WI38 (cell line): ENCODE results near the gene TNFAIP8L3.

ENCODE experiments used
- H3K4me3 ChIP-seq: 2 replicates; pipeline ENCODE4 v1.5.1; 2011; ENCODE audit warnings: low read depth, mild to moderate bottlenecking, control low read depth, low read length
- TF ChIP-seq, protein P1 (sequence below): IDR thresholded peaks from 2 replicates; pipeline ENCODE4 v1.5.1; 2012; ENCODE audit warnings: low read depth, mild to moderate bottlenecking, control low read depth, low read length

TNFAIP8L3 gene

DNA sequence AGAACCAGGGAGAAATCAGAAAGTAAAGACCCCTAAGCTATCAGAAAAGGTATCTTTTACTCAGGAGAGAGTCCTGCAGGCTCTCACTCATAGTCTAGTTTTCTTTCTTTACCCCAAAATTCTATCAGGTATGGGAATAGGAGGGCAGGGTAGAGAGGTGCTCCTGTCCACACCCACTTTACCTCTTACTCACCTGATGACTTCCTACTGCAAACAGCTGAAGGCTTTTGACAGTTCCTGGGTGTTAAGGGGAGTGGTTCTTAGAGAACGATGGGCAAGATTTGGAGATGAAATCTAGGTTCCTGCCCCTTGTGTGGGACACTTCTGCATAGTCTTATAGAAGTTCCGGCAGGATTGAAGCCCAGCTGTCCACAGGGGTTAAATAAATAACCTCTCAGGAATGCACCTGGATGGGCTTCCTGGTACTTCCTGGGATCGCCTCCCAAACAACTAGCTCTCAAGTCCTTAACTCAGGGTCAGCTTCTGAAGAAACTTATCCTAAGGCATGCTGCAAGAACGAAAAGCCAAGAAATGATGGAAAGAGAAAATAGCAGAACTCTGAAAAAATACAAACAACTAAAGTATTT is 10.8 kb upstream of the TNFAIP8L3 start:
- H3K4me3 ChIP-seq = no peak overlapping the region
- TF ChIP-seq, protein P1, sequence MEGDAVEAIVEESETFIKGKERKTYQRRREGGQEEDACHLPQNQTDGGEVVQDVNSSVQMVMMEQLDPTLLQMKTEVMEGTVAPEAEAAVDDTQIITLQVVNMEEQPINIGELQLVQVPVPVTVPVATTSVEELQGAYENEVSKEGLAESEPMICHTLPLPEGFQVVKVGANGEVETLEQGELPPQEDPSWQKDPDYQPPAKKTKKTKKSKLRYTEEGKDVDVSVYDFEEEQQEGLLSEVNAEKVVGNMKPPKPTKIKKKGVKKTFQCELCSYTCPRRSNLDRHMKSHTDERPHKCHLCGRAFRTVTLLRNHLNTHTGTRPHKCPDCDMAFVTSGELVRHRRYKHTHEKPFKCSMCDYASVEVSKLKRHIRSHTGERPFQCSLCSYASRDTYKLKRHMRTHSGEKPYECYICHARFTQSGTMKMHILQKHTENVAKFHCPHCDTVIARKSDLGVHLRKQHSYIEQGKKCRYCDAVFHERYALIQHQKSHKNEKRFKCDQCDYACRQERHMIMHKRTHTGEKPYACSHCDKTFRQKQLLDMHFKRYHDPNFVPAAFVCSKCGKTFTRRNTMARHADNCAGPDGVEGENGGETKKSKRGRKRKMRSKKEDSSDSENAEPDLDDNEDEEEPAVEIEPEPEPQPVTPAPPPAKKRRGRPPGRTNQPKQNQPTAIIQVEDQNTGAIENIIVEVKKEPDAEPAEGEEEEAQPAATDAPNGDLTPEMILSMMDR = no peak

DNA sequence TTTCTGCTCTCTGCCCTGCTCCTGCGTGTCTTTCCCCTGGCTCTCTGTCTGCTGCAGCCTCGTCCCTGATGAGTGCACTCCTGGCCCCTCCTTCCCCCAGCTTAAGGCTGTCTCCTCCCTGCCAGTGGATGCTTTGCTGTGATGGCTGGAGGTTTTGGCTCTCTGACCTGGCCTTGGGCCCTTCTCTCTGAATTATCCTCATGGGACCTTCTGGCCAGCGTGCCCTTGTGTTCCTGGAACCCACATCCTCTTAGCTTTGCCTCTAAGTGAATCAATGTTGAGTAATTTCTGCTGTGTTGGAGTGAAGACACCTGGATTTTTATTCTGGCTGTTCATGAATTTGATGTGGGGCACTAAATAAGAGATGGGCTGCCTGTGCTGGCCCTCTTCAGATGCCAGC is 9.8 kb upstream of the TNFAIP8L3 start:
- TF ChIP-seq, protein P1 = no peak

DNA sequence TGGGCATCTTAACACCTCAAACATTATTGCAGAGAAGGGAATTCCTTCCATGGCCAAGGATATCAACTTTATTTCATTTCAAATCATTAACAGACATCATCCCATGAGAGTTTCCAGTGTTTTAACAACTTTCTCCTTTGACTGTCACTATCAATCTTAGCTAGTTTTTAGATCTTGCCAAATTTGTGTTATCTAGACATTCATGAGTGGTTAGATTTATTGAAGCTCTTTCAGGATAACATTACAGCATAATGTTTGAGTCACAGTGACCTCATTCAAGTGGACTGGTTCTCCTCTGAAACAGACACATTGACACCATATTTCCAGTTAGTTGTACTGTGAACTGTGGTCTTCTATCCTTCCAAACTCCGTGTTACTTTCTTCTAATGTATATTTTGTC is 8.6 kb upstream of the TNFAIP8L3 start:
- H3K4me3 ChIP-seq = no peak overlapping the region
- TF ChIP-seq, protein P1 = no peak

More for the DNA sequence above, 9.8 kb upstream of the TNFAIP8L3 start:
- H3K4me3 ChIP-seq = no peak overlapping the region

DNA sequence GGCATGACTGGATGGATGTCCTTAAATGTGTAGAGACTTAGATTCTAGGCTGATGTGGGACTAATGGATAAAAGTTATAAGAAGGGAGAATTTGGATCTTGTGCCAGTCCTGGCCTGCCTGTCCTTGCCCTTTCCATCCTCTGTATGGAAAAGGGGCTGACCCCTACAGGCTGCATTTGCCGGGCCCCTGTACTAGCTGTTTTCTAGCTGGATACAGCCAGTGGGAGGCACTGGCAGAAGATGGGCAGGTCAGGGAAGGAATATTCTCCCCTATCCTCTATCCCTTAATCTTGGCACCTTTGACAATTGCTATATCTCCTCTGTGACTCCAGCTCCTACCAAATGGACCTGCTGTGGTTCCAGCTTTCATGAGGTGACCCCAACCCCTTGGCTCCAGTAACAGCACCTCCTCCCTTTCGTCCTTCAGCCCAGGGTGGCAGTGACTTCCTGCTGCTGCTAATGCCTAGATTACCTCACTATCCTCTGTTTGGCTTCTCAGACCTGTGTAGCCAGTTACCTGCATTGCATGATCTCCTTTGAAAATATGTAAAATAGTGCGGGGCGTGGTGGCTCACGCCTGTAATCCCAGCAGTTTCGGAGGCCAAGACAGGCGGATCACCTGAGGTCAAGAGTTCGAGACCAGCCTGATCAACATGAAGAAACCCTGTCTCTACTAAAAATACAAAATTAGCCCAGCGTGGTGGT is 6.2 kb upstream of the TNFAIP8L3 start:
- H3K4me3 ChIP-seq = no peak overlapping the region
- TF ChIP-seq, protein P1 = no peak

DNA sequence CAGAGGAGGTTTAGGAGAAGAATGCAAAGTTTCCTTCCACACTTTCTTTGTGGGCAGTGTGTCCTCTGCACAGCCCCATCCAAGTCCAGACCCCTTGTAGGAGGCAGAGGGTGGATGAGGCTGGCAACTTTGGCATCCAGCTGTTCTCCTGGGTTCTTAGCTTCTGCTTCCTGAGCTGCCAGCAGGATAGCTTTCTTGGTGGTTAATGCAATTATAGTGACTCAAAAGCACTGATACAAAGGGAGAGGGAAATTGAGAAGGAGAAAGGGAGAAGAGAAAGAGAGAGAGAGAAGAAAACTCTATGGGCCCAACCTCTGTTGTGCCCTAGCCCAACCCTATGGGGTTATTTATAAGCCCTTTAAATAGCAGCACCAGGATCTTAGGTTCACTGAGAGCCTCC is 4.5 kb upstream of the TNFAIP8L3 start:
- H3K4me3 ChIP-seq = no peak overlapping the region
- TF ChIP-seq, protein P1 = no peak

DNA sequence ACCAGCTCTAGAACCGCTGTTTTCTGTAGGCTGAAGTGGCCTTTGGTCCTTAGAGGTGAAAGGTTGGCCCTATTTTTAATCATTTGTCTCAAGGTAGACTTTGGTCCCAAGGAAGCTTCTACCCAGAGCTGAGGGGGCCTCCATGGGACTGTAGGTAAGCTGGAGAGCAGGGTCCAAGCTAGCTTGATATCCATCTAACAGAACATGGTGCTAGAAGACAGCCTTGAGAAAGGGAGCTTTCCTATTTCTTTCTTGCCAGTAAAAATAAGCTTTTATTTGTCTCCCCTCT is 3.6 kb upstream of the TNFAIP8L3 start:
- no peak overlapping the region for H3K4me3 ChIP-seq
- TF ChIP-seq, protein P1 = no peak

DNA sequence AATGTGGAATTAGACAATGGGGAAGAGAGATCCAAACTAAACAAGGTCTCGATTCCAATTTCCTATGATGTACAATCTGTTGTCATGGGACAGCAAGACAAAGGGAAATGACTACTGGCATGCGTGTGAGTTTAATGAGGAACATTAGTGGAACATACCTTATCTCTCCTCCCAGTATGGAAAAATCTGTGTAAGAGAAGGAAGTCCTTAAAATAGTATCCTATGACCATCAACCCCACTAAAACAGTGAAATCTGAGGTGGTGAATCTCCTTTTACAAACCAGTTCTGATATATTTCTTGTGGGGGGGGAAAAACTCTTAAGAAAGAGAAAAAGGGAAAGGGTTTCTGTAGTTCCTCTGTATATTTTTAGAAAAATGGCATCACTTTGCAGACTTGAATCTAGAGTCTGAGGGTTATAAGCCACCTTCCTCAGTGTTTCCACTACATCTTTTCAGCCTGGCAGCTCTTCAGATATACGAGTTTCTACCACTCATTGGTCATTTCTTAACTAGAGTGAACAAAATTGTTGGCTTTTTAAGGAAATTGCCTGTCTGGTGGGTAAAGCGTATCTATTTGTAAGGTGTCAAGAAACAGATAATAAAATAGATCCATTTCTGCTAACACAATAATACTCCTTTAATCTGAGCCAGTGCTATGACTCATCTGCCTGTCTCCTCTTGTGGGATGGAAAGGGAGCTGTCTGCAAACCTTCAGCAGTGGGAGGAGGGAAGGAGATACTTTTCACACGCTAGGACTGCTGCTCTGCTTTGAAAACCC is 3.0 kb upstream of the TNFAIP8L3 start:
- TF ChIP-seq, protein P1 = no peak
- H3K4me3 ChIP-seq = no peak overlapping the region
